Esophagus muscularis mucosa (tissue), 4 donors: ENCODE results near the gene LYZ.

Experiments used
- CTCF ChIP-seq, 3 experiments: fragments of 200-600 bp in 2 of 3; fragments of 450-650 bp in 1 of 3; sonication (generic) in 2 of 3; IDR thresholded peaks; one replicate each; pipeline ENCODE4 v1.5.1; 2017 to 2019; ENCODE audit warnings: antibody characterized with exemption in 3 of 3, mild to moderate bottlenecking in 2 of 3, moderate library complexity in 1 of 3
- EP300 ChIP-seq: sonication (generic); formaldehyde crosslinking; IDR thresholded peaks from one replicate; pipeline ENCODE4 v1.6.1; 2017; ENCODE audit warnings: antibody characterized with exemption
- POLR2A ChIP-seq: fragments of 450-650 bp; IDR thresholded peaks from one replicate; pipeline ENCODE4 v1.6.1; 2017; ENCODE audit warnings: antibody characterized with exemption, moderate library complexity, mild to moderate bottlenecking, low read depth

- no peak for TF ChIP-seq CTCF (IDR thresholded peaks at IDR 0.05)
- no peak for TF ChIP-seq EP300
- TF ChIP-seq POLR2A, result no peak
Observed at GRCh38 chr12:69337311-69338090, 10.7 kb upstream of the LYZ start.
